Hematopoietic multipotent progenitor cell treated with erythropoietin and hydrocortisone succinate and interleukin-3 and kit ligand, for 4 days (in vitro differentiated cells): ENCODE results near the gene RASL11B.
A peak's percentile ranks its signal among the peaks of the same experiment; 100 is the strongest.

Source experiments
- DNase-seq: peaks from one replicate; pipeline ENCODE4 v3.0.0-alpha.2; 2015

The RASL11B gene

GRCh38 chr4:52843958-52844357 lies 18.2 kb upstream of the RASL11B start:
- DNase-seq = peak; percentile 52

GRCh38 chr4:52844596-52844995 lies 17.5 kb upstream of the RASL11B start:
- DNase-seq = no peak

- DNase-seq = no peak
These were observed 15.6 kb upstream of the RASL11B start for GRCh38 chr4:52846502-52846901.

- no peak for DNase-seq
These were observed 13.9 kb upstream of the RASL11B start for GRCh38 chr4:52848254-52848653.

- DNase-seq = no peak
These were observed 11.6 kb upstream of the RASL11B start for GRCh38 chr4:52850406-52851124.

GRCh38 chr4:52852041-52852440 lies 10.1 kb upstream of the RASL11B start:
- DNase-seq = no peak

- no peak for DNase-seq
These were observed 9.4 kb upstream of the RASL11B start for GRCh38 chr4:52852711-52853110.

- no peak for DNase-seq
These were observed 8.8 kb upstream of the RASL11B start for GRCh38 chr4:52853351-52853750.

GRCh38 chr4:52856801-52857200 lies 5.3 kb upstream of the RASL11B start:
- no peak for DNase-seq

GRCh38 chr4:52860361-52860760 lies 1.8 kb upstream of the RASL11B start:
- no peak for DNase-seq

- peak; percentile 17 for DNase-seq
These were observed 820 bp upstream of the RASL11B start for GRCh38 chr4:52861171-52861823.

GRCh38 chr4:52862639-52863161 lies 583 bp downstream of the RASL11B start:
- DNase-seq = no peak

GRCh38 chr4:52863324-52863723 lies 1.2 kb downstream of the RASL11B start:
- no peak for DNase-seq

GRCh38 chr4:52864793-52865192 lies 2.7 kb downstream of the RASL11B start:
- no peak for DNase-seq

- no peak for DNase-seq
These were observed 3.2 kb downstream of the RASL11B start for GRCh38 chr4:52865300-52865699.

GRCh38 chr4:52866734-52867133 lies 4.6 kb downstream of the RASL11B start:
- DNase-seq = no peak

GRCh38 chr4:52867163-52867562 lies 5.0 kb downstream of the RASL11B start:
- no peak for DNase-seq

GRCh38 chr4:52868133-52868532 lies 6.0 kb downstream of the RASL11B start:
- no peak for DNase-seq

GRCh38 chr4:52869196-52869595 lies 7.1 kb downstream of the RASL11B start:
- DNase-seq = no peak

GRCh38 chr4:52869656-52870055 lies 7.5 kb downstream of the RASL11B start:
- no peak for DNase-seq

GRCh38 chr4:52870225-52870624 lies 8.1 kb downstream of the RASL11B start:
- DNase-seq = no peak

- no peak for DNase-seq
These were observed 11.1 kb downstream of the RASL11B start for GRCh38 chr4:52873191-52873590.

- no peak for DNase-seq
These were observed 11.8 kb downstream of the RASL11B start for GRCh38 chr4:52873861-52874343.

- no peak for DNase-seq
These were observed 12.8 kb downstream of the RASL11B start for GRCh38 chr4:52874948-52875347.
